Smooth muscle cell (in vitro differentiated cells): ENCODE measurements around the gene AGA. TPM values are rescaled to one million over a fixed set of nuclear protein-coding genes. Genes with fewer than 3 reads are reported as not detected.

Source experiments
- DNase-seq: peaks from one replicate; lab custom pipeline; 2025; ENCODE audit not compliant: unreplicated experiment; lab: John Stamatoyannopoulos, UW
- H2AFZ ChIP-seq: fragments of 200-600 bp; sonication (generic); 2 replicates; pipeline ENCODE4 v1.6.0; 2016; ENCODE audit warnings: antibody characterized with exemption, low read depth, mild to moderate bottlenecking
- H3F3A ChIP-seq: fragments of 200-600 bp; sonication (generic); 2 replicates; pipeline ENCODE4 v1.6.0; 2017; ENCODE audit warnings: antibody characterized with exemption, low read depth
- H3K27ac ChIP-seq: fragments of 200-600 bp; sonication (generic); 2 replicates; pipeline ENCODE4 v1.5.1; 2016; ENCODE audit warnings: low read depth, mild to moderate bottlenecking
- H3K27me3 ChIP-seq: fragments of 200-600 bp; sonication (generic); 2 replicates; pipeline ENCODE4 v1.6.1; 2016; ENCODE audit warnings: low read depth, mild to moderate bottlenecking
- H3K36me3 ChIP-seq: fragments of 200-600 bp; sonication (generic); 2 replicates; pipeline ENCODE4 v1.5.1; 2016; ENCODE audit warnings: low read depth
- H3K4me1 ChIP-seq: fragments of 200-600 bp; sonication (generic); 2 replicates; pipeline ENCODE4 v1.5.1; 2016; ENCODE audit warnings: low read depth
- H3K4me2 ChIP-seq: fragments of 200-600 bp; sonication (generic); 2 replicates; pipeline ENCODE4 v1.6.0; 2016; ENCODE audit warnings: mild to moderate bottlenecking
- H3K4me3 ChIP-seq: fragments of 200-600 bp; sonication (generic); 2 replicates; pipeline ENCODE4 v1.5.1; 2016; ENCODE audit warnings: mild to moderate bottlenecking
- H3K79me2 ChIP-seq: fragments of 200-600 bp; sonication (generic); 2 replicates; pipeline ENCODE4 v1.6.0; 2016; ENCODE audit warnings: low read depth, mild to moderate bottlenecking
- H3K9ac ChIP-seq: fragments of 200-600 bp; sonication (generic); 2 replicates; pipeline ENCODE4 v1.6.0; 2016; ENCODE audit warnings: low read depth
- H3K9me3 ChIP-seq: fragments of 200-600 bp; sonication (generic); replicated peaks from 2 replicates; pipeline ENCODE4 v1.5.1; 2016; ENCODE audit warnings: low read depth
- H4K20me1 ChIP-seq: fragments of 200-600 bp; sonication (generic); 2 replicates; pipeline ENCODE4 v1.6.0; 2016; ENCODE audit warnings: low read depth
- WGBS: methylation state at CpG from one replicate; pipeline ENCODE4 v1.1.7; 2016; ENCODE audit warnings: low lambda C conversion rate; 5-methylcytosine and 5-hydroxymethylcytosine counted together
- polyA plus RNA-seq: library from polyadenylated mRNA; unstranded; fragments of >200 nt; fragmentation: Nextera tagmentation; extraction: Ambion mirVana; gene quantifications from 2 replicates; pipeline ENCODE4 v1.2.1, GENCODE V29; 2016
- total RNA-seq: library from RNA; depleted of rRNA; stranded (reverse); fragments of >200 nt; gene quantifications from 2 replicates; pipeline ENCODE4 v1.2.3, GENCODE V29; 2014
- TF ChIP-seq, protein P1 (sequence below): fragments of 200-600 bp; sonication (generic); IDR thresholded peaks from 2 replicates; pipeline ENCODE4 v1.5.1; 2017; ENCODE audit warnings: borderline replicate concordance, mild to moderate bottlenecking, antibody characterized with exemption; ENCODE audit not compliant: insufficient read depth, poor library complexity, severe bottlenecking

Gene AGA
- total and polyA plus RNA-seq, 2 experiments from 2014 or later = 16.4 to 23.4 TPM

DNA sequence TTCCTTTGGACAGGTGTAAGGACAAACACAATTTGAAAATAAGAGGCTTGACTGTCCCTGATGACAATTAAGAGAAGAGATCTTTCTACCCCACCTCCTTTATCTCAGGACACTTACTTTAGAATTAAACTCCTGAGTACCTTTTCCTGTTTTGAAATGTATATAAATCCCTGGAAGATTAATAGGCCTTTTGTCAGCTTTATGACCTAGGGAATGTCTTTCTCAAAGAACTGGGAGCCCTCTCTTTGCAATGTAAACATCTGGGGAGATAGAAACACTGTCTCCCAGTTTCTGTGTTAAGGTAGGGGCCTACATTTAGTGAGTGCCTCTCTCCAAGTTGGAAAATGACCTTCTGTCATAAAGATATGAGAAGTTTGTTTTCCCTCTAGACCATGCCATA lies 31.7 kb downstream of the AGA start:
- H3F3A ChIP-seq = no peaks in the 10 kb centered on the region
- no peaks in the 10 kb centered on the region for H4K20me1 ChIP-seq
- no peak overlapping the region for H3K4me2 ChIP-seq
- no peaks in the 10 kb centered on the region for H3K4me1 ChIP-seq
- H3K36me3 ChIP-seq = no peaks in the 10 kb centered on the region
- no peak overlapping the region for H3K4me3 ChIP-seq
- H3K9ac ChIP-seq = no peak overlapping the region
- TF ChIP-seq, protein P1, sequence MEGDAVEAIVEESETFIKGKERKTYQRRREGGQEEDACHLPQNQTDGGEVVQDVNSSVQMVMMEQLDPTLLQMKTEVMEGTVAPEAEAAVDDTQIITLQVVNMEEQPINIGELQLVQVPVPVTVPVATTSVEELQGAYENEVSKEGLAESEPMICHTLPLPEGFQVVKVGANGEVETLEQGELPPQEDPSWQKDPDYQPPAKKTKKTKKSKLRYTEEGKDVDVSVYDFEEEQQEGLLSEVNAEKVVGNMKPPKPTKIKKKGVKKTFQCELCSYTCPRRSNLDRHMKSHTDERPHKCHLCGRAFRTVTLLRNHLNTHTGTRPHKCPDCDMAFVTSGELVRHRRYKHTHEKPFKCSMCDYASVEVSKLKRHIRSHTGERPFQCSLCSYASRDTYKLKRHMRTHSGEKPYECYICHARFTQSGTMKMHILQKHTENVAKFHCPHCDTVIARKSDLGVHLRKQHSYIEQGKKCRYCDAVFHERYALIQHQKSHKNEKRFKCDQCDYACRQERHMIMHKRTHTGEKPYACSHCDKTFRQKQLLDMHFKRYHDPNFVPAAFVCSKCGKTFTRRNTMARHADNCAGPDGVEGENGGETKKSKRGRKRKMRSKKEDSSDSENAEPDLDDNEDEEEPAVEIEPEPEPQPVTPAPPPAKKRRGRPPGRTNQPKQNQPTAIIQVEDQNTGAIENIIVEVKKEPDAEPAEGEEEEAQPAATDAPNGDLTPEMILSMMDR = no peak
- H3K27me3 ChIP-seq = no peaks in the 10 kb centered on the region
- no peak overlapping the region for H3K27ac ChIP-seq
- DNase-seq = no peak
- H3K79me2 ChIP-seq = no peaks in the 10 kb centered on the region
- H3K9me3 ChIP-seq = no peaks in the 10 kb centered on the region
- H2AFZ ChIP-seq = no peak overlapping the region

- H3K4me3 ChIP-seq = no peak overlapping the region
- DNase-seq = no peak
- no peak overlapping the region for H3K9ac ChIP-seq
- TF ChIP-seq, protein P1 = no peak
- no peaks in the 10 kb centered on the region for H3K9me3 ChIP-seq
- H3K27ac ChIP-seq = no peak overlapping the region
- H3F3A ChIP-seq = no peaks in the 10 kb centered on the region
- H3K27me3 ChIP-seq = no peaks in the 10 kb centered on the region
- no peak overlapping the region for H2AFZ ChIP-seq
- no peaks in the 10 kb centered on the region for H3K79me2 ChIP-seq
- H4K20me1 ChIP-seq = no peaks in the 10 kb centered on the region
- H3K4me1 ChIP-seq = peaks cover 10% of the 10 kb centered on the region
- no peak overlapping the region for H3K4me2 ChIP-seq
- 96% methylated on average over 25 of the region's 25 CpGs for WGBS
- no peaks in the 10 kb centered on the region for H3K36me3 ChIP-seq
Measured at GRCh38 chr4:177408023-177408422, 34.2 kb downstream of the AGA start.

- TF ChIP-seq, protein P1 = no peak
- Histone ChIP-seq H4K20me1 (no peaks in the 10 kb centered on the region), H3F3A (no peaks in the 10 kb centered on the region), H3K9me3 (no peaks in the 10 kb centered on the region), H3K4me2 (no peak overlapping the region), H3K27me3 (no peaks in the 10 kb centered on the region), H3K36me3 (no peaks in the 10 kb centered on the region), H3K79me2 (no peaks in the 10 kb centered on the region), H3K4me1 (peaks cover 10% of the 10 kb centered on the region), H3K9ac (no peak overlapping the region), H3K4me3 (no peak overlapping the region), H3K27ac (no peak overlapping the region), H2AFZ (no peak overlapping the region)
- WGBS = 66% methylated on average over 2 of the region's 2 CpGs
- no peak for DNase-seq
Measured at GRCh38 chr4:177405508-177405907, 36.7 kb downstream of the AGA start.

GRCh38 chr4:177404986-177405385 lies 37.3 kb downstream of the AGA start:
- Histone ChIP-seq H3K9ac (no peak overlapping the region), H3F3A (no peaks in the 10 kb centered on the region), H3K4me2 (no peak overlapping the region), H3K4me3 (no peak overlapping the region), H3K4me1 (peaks cover 10% of the 10 kb centered on the region), H3K27ac (no peak overlapping the region), H3K9me3 (no peaks in the 10 kb centered on the region), H4K20me1 (no peaks in the 10 kb centered on the region), H3K79me2 (no peaks in the 10 kb centered on the region), H2AFZ (no peak overlapping the region), H3K27me3 (no peaks in the 10 kb centered on the region), H3K36me3 (no peaks in the 10 kb centered on the region)
- DNase-seq = no peak
- TF ChIP-seq, protein P1 = no peak
- 97% methylated on average over 4 of the region's 4 CpGs for WGBS
